GM12874 (cell line): Measurements from ENCODE around the gene SMURF2.

Experiments
- TF ChIP-seq, protein P1 (sequence below): IDR thresholded peaks from 2 replicates; pipeline ENCODE4 v1.5.1; 2011; ENCODE audit warnings: low read depth, mild to moderate bottlenecking, control low read depth, low read length, moderate library complexity; ENCODE audit not compliant: insufficient read depth

The SMURF2 gene

DNA sequence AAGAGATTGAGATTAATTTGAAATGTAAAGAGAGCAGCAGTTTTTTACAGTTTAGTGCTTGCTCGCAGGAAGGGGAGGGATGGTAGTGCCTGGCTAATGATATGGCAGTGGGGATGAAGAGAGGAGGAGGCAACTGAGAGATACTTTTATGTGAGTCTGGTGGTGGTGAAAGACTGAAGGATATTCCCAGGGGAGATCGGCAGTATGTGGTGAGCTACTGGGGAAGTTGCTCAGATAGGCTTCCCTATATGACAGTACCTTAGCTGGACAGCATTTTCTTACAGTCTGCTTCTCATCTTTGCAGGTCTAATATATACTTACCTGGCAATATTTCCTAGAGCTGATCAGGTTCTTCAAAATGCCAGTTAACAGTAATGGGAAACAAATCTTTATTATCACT lies 146.7 kb downstream of the SMURF2 start:
- TF ChIP-seq, protein P1, sequence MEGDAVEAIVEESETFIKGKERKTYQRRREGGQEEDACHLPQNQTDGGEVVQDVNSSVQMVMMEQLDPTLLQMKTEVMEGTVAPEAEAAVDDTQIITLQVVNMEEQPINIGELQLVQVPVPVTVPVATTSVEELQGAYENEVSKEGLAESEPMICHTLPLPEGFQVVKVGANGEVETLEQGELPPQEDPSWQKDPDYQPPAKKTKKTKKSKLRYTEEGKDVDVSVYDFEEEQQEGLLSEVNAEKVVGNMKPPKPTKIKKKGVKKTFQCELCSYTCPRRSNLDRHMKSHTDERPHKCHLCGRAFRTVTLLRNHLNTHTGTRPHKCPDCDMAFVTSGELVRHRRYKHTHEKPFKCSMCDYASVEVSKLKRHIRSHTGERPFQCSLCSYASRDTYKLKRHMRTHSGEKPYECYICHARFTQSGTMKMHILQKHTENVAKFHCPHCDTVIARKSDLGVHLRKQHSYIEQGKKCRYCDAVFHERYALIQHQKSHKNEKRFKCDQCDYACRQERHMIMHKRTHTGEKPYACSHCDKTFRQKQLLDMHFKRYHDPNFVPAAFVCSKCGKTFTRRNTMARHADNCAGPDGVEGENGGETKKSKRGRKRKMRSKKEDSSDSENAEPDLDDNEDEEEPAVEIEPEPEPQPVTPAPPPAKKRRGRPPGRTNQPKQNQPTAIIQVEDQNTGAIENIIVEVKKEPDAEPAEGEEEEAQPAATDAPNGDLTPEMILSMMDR, result no peak

DNA sequence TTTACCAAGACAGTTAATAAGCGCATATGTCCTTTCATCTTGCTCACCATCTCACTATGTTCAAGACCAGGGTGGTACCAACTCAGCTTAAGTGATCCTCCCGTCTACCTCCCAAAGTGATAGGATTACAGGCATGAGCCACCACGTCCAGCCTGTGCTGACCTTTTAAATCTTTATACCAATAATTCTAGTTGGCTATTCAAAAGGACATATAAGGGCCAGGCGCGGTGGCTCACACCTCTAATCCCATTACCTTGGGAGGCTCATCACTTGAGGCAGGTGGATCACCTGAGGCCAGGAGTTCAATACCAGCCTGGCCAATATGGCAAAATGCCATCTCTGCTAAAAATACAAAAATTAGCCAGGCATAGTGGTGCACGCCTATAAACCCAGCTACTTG lies 152.9 kb downstream of the SMURF2 start:
- TF ChIP-seq, protein P1, result no peak

DNA sequence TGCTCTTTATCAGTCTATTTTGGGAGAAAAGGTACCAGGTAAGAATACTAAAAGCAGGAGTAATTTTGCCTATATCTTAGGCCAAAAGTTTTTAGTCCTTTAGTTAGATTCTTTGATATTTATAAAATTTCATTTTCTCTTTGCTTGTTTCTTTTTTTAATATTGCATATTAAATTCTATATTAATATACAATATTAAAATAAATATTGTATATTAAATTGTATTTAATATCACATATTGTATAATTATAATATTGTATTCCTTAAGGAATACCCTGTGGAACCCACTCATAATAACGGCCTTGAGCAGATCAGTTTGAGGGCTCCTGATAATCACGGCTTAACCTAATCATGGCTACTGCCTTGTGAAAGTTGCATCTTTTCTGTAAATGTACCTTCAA lies 153.4 kb downstream of the SMURF2 start:
- TF ChIP-seq, protein P1, result no peak

DNA sequence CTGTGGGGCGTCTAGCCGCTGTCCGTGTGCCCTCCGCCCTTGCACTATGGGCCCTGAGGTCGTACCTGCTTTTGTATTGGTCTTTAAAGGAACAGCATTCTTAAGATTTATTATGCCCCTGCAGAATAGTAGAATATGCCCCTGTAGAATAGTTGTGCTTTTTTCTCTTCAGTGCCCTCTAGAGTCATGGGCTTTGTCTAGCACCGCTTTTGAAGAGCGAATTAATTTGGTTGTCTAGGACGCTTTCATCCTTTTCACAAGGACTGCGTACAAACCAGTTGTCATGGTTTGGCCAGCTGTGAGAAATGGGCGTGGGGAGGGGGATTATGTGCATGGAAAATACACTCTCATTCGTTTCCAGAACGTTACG lies 154.7 kb downstream of the SMURF2 start:
- TF ChIP-seq, protein P1, result 0 out of 2 replicates have a peak, but pooled peaks have one; percentile 28

DNA sequence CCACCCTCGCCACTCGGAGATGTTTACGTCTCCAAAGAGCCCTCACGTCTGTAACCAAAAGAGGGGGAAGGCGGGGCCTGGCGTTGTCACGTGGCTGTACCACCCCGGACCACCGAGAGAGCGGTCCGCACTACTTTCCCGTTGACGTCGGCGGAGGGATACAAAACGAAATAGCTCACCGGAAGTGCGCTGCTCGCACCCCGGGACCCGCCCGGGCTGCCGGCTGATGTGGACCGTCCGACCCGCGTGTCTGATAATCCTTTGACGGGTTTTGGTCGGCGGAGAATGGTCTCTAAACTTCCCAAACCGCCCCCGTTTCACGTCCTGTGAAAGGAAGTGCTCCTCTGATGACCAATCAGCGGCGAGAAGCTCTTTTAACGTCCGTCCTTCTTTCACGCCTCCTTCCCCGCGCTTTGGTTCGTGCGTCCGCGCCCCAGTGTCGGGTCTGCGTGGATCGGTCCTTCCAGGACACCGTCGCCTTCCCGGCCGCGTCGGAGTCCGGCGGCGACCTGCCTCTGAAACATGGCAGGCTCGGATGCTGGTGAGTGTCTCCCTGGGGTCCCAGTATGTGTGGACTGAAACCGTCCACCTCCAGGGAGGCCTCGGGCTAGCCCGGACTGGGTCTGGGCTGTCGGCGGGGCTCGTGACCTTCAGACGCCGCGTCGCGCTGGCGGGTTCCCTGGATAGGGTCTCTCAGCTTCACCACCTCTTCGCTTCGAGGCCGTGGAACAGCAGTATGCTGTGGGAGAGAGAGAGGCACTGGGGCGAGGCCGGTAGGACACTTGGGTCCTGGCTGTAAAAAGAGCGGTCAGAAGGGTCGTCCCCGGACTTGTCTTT lies 155.3 kb downstream of the SMURF2 start, which contains the start of gene CEP95:
Gene CEP95, plus strand, starts transcription at position 402 of the 837 bp plus-strand sequence. Its CDS starts 121 bp downstream, at position 523.
- TF ChIP-seq, protein P1, result no peak

DNA sequence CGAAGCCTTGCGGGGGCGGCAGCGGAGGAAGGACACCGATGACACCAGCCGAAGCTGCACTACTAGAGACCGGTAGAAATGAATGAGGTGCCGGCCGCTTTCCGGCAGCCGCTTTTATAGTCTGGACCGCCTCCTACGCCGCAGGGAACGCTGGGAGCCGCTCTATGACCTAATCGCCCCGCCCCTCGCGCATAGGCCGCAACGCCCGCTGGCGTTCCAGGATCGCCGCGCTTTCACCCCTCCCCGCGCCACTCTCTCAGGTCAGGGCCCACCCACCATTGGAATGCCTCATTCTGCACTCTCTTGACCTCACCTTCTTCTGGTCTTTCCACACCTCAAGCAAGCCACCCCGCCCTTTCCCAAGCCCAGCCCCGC lies 155.9 kb downstream of the SMURF2 start, which contains the start of gene DDX5:
Gene DDX5, minus strand, starts transcription at position 89 of the 375 bp plus-strand sequence. CDS start 170 bp downstream, outside the sequence.
- TF ChIP-seq, protein P1, result no peak

DNA sequence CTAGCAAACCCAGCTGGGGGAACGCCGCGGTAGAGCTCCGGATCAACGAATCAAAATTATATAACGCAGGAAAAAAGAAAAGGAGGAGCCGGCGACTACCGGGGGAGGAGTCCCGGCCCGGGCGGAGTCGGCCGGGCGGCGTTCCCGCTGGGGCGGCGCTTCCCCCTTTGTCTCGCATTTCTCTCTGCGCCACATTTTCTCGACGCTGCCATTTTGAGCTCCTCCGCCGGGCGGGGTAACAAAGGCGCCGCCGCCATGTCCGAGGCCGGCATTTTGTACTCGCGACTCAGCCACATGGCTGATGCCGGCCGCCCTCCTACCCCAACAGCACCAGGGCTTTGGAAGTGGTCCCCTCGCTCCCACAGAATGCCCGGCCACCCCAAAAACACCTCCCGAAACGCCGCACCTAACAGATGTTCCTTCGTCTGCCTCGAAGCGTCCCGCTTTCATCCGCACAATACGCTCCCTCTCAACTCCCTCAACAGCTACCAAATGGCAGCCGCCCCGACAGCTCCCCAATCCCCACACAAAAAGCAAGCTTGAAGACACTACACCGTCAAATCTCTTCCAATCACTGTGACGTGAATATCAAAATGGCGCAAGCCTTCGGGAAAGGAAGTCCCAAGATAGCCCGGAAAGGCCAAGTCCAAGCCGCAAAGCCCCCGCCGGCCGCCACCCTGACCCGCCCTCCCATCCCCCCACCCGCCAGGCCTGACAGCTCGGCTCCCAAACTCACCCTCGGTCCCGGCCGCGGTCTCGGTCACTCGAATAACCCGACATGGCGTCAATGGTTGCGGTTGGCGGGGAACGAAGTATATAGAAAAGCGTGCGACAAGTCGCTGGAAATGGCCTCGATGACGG lies 156.5 kb downstream of the SMURF2 start:
- TF ChIP-seq, protein P1, result no peak
